ENCODE measurements around the gene SDK1. TPM values are rescaled to one million over a fixed set of nuclear protein-coding genes. Genes with fewer than 3 reads are reported as not detected.
"Not testable (repeated sequence)": the region's sequence is repeated elsewhere in the genome, so short reads cannot be mapped to it uniquely, and the experiment has no call there.

SDK1 gene
- polyA plus RNA-seq, 3 donors: 3.2 to 6.6 (median 3.3) TPM

DNA sequence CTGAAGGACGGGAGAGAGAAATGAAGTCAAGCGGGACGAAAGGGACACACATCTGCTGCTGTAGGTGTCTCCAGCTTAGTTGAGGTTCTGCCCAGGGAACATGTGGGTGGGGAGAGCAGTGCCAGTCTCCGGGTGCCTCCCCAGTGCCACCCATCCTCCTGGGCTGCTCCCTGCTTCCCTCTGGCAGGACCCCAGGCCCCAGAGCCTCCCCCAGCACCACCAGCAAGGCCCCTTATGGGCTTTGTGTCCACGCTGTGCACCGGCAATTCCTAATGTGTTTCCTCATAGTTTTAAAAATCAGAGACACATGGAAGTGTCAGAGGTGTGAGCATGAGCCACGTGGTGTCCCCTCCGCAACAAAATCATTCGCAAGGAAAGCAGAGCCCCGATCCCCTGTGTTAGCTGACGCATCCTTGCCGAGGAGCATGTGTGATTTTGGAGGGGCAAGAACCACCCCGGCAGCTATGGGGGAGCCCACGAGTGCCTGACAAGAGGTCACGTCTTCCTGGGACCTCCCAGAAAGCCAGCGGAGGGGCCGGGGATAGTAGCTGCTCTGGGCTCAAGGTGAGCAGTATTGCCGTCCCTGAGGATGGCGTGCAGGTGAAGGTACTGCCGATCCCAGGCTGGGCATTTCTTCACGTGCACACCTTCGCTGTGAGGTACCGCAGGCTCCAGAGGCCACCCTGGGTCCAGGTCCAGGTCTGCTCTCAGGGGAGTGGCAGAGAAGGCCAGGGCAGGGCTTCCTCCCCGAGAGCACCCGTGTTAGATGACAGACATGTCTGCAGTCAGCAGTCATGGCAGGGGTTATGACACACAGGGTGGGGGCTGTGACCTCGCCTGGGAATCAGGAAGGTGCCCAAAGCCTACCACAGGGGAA, 932.8 kb downstream of the SDK1 start:
- WGBS, 3 donors: 85 to 94% (median 88%) methylated on average over 26 of the region's 26 CpGs

DNA sequence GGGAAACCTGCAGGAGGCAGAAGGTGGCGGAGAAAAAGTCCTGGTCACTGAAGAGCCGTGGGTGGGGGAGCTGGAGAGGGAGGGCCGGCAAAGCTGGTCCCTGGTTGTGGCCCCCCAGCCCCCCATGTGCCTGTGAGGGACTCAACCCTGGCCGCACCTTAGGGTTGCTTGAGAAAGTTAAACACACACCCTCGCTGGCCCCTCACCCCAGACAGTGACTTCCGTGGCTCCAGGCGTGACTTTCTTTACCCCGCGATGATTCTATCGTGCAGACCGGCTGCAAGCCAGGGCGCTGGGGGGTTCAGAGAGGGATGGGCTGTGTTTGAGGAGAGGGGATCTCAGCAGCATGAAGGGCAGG, 933.4 kb downstream of the SDK1 start:
- H3K27ac ChIP-seq (ENCODE audit: low read depth, low read length): no peak overlapping the region
- 90 to 92% (median 91%) methylated on average over 12 of the region's 12 CpGs for WGBS, 3 donors

More for the DNA sequence above, 932.8 kb downstream of the SDK1 start:
- no peak overlapping the region for H3K27ac ChIP-seq (ENCODE audit: low read depth, low read length)

DNA sequence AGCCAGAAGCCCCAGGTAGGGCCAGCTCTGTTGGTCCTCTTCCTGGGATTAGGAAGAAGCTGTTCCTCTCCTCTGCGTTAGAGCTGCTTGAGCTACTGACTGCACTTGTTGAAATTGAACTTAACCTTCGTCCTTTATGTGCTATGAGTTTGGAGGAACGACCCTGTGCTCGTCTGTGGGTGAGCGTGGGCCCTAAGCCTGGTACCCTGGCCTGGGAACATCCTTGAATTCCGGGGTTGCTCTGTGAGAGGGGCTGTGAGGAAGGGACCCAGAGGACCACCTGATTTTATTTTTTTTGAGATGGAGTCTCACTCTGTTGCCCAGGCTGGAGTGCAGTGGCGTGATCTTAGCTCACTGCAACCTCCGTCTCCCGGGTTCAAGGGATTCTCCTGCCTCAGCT, 933.8 kb downstream of the SDK1 start:
- no peak overlapping the region for H3K27ac ChIP-seq (ENCODE audit: low read depth, low read length)
- WGBS, 3 donors: 91 to 96% (median 92%) methylated on average over 9 of the region's 9 CpGs

DNA sequence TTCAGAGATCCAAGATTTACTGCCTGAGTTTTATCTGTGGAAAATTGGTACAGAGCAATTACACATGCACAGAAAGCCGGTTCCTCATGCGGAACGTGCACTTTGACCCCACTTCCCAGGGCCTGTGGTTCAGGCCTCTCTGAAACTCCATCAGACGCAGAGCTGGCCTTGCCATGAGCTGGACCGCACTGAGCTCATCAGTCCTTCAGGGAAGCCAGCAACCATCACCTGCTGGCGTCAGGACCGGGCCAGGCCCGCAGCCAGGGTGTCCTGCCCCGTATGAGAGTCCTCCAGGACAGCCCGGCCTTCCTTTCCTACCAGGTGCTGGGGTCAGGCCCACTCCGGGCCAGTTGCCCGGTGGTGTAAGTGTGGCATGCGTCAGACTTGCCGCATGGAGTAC, 934.5 kb downstream of the SDK1 start:
- WGBS, 3 donors: 86 to 88% (median 87%) methylated on average over 14 of the region's 14 CpGs
- no peak overlapping the region for H3K27ac ChIP-seq (ENCODE audit: low read depth, low read length)

DNA sequence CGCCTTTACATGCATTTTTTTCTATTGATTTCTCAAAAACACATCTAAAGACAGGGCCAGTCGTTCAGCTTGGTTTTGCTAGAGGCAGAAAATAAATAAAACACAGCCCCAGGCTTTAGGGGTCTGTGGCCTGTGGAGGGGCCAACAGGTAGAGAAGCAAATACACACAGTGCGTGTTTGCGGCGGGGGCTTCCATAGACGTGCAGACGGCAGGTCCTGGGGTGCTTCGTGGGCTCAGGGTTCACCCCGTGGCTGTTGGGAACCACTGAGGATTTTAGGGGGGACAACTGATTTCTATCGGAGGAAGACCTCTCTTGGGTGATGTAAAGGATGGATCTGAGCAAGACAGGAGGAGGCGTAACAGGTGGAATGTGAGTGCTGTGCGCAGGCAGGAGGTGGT, 935.3 kb downstream of the SDK1 start:
- WGBS, 3 donors: 91 to 94% (median 94%) methylated on average over 12 of the region's 12 CpGs
- no peak overlapping the region for H3K27ac ChIP-seq (ENCODE audit: low read depth, low read length)

DNA sequence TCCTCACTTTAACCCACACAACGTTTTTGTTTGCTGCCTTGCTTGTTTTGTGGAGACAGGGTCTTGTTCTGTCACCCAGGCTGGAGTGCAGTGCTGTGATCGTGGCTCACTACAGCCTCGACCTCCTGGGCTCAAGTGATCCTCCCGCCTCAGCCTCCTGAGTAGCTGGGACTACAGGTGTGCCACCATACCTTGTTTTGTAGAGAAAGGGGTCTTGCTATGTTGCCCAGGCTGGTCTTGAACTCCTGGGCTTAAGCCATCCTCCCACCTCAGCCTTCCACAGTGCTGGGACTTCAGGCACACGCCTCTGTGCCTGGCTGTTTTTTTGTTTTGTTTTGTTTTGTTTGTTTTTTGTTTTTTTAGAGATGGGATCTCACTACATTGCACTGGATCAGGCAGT, 935.8 kb downstream of the SDK1 start:
- not testable (repeated sequence) for H3K27ac ChIP-seq (ENCODE audit: low read depth, low read length)
- WGBS, 3 donors: 81 to 90% (median 82%) methylated on average over 5 of the region's 5 CpGs

DNA sequence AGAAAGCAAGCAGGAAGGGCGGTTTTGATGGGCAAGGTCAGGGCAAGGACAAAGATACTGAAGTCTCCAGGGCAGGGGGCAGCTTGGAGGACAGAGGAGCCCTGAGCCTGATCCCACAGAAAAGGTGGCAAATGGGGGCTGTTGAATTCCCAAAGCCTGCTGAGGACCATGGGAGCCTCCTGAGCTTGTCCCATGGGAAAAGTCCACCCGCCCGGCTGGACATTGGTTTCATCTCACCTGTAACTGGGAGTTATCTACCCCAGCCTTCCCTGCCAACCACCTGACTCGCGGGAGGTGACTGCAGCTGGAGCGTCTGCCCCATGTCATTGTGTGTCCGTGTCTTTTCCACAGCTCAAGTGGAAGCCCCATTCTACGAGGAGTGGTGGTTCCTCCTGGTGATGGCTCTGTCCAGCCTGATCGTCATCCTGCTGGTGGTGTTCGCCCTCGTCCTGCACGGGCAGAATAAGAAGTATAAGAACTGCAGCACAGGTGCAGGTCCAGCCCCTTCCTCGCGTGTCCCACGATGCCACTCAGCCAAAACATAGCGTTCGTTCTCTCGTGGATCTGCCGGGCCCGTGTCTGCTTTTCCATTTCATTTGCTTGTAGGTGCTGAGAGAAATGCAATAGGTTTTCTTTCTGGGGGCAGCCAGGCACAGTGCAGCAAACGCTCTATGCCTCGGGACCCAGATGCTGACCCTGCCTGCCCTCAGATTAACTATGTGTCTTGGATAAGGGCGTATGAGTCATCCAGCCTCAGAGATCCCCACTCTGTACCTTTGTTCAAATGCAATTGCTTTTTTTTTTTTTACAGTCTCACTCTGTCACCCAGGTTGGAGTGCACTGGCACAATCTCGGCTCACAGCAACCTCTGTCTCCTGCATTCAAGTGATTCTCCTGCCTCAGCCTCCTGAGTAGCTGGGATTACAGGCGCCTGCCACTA, 936.5 kb downstream of the SDK1 start:
- WGBS, 3 donors: 88 to 89% (median 88%) methylated on average over 25 of the region's 25 CpGs

DNA sequence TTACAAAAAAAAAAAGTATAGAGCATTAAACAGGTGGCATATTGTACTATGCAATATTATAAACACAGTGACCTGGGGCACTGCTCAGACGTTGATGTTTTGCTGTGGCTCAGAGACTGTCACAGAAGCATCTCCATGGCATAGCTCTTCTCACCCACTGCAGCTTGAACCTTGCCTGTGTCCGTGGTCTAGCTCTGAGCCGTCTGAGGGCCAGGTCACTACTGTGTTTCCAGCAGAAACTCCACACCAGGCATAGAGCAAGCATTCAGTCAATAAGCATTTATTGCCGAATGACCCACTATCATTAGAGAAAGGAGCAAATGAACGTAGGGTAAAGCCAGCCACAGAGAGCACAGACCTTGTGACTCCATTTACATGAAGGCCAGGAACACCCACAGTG, 937.8 kb downstream of the SDK1 start:
- WGBS, 3 donors: 82 to 90% (median 84%) methylated on average over 5 of the region's 5 CpGs
- no peak overlapping the region for H3K27ac ChIP-seq (ENCODE audit: low read depth, low read length)

More for the DNA sequence above, 936.5 kb downstream of the SDK1 start:
- H3K27ac ChIP-seq (ENCODE audit: low read depth, low read length): no peak overlapping the region

DNA sequence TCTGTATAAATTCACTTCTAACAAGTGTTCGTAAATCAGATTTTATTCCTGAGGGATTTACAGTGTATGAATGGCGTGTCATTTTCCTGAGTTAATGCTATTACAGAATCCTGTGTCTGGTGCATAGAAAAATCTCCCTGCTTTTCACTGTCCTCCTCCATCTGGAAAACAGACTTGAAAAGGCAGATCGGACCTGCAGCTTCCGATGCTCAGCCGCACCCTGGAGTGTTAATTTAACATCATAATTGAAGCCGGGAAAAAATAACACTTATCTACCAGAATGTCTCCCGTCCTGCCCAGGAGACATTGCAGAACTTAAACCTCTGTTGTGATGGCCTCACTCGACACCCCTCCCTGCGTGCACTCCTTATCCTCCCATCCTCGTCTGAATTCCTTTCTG, 939.0 kb downstream of the SDK1 start:
- WGBS, 3 donors: 78 to 90% (median 84%) methylated on average over 10 of the region's 10 CpGs
- H3K27ac ChIP-seq (ENCODE audit: low read depth, low read length): no peak overlapping the region

DNA sequence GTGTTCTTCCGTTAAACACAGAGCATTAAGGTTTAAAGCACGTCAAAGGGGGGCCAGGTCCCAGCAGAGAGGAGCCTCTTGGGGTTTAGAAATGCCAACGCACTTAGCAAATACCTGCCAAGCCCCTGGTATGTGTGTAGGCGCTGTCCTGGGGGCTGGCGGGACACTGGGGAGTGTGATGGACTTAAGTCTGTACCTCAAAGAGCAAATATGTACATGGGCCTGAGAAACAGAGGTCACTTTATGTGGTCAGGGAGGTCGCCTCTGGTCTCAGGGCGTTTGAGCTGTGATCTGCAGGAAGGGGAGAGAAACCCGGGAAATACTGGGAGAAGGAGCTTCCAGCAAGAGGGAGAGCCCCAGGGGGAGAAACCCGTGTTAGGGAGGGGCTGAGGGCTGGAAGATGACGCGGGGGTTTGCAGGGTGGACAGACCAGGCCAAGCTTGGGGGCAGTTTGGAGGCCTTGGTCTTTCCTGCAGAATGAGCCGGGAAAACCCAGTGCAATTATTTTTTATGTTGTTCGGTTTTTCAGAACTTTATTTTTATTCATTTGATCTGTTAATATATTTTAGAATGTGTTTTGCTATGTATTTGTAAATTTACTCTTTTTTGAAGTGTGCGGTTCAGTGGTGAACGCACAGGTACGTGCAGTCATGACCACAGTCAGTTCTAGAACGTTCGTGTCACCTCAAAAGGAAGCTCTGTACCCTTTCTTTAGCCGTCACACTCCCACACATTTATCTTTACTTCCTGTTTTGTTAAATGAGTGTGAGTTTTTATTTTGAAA, 939.7 kb downstream of the SDK1 start:
- H3K27ac ChIP-seq (ENCODE audit: low read depth, low read length): no peak overlapping the region
- WGBS, 3 donors: 68 to 84% (median 72%) methylated on average over 19 of the region's 19 CpGs

DNA sequence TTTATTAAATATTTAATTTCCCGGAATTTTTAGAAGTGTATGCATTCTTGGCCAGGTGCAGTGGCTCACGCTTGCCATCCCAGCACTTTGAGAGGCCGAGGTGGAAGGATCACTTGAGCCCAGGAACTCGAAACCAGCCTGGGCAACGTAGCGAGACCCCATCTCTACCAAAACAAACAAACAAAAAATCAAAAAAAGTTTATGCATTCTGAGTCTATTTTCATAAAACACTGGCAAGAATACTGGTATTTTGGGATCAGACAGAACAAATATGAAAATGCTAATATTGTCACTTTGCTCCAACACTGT, 940.2 kb downstream of the SDK1 start:
- H3K27ac ChIP-seq (ENCODE audit: low read depth, low read length): no peak overlapping the region
- 80 to 84% (median 83%) methylated on average over 6 of the region's 6 CpGs for WGBS, 3 donors

DNA sequence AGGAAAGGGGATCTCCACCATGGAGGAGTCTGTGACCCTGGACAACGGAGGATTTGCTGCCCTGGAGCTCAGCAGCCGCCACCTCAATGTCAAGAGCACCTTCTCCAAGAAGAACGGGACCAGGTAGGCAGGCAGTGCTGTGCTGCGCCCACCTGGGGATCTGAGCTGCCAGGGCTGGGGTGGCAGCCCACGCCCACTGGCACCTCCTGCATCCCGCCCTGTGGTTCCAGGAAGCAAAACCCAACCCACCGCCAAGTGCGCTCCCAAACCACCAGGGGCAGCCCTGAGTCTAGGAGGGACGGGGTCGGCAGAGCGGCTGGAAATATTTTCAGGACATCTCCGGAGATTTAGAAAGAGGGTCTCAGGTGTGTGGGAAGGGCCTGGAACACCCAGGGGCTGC, 940.7 kb downstream of the SDK1 start:
- no peak overlapping the region for H3K27ac ChIP-seq (ENCODE audit: low read depth, low read length)
- WGBS, 3 donors: 93 to 97% (median 95%) methylated on average over 12 of the region's 12 CpGs

DNA sequence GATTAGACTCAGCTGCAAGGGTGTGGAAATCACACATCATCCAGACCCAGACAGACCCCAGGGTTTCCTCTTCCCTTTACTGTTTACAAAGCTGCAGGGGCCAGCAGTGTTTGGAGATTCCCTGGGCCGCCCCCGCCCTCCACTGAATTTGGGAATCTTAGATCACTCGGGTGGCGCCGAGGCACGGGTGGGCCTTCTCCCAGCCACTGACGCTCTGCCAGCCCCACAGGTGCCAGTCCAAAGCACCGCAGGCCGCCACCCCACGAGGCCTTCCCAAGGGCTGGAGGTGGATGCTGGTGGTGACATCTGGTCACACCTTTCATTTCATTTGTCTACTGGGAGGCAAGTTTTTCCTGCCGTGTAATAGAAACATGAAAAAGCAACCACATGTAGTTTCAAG, 941.7 kb downstream of the SDK1 start:
- WGBS, 3 donors: 76 to 79% (median 77%) methylated on average over 11 of the region's 11 CpGs
- no peak overlapping the region for H3K27ac ChIP-seq (ENCODE audit: low read depth, low read length)

DNA sequence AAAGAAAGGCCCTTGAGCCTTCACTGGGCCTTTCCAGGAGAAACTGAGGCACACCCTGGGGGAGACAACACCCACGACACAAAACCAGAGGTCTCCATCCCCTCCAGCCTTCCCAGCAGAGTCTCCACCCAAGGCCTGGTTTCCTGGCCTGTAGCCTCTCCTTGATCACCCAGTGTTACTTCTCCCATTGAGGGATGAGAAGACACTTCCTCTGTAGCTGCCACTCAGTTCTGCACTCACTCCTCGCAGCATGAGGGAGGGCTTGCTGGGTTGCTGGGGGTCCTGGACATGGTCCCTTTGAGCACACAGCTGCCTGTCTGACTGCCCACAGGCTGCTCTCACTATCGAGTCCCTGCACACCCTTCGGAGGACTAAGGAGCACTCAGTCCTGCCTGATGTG, 943.0 kb downstream of the SDK1 start:
- WGBS, 3 donors: 92 to 99% (median 93%) methylated on average over 4 of the region's 4 CpGs
- H3K27ac ChIP-seq (ENCODE audit: low read depth, low read length): no peak overlapping the region

DNA sequence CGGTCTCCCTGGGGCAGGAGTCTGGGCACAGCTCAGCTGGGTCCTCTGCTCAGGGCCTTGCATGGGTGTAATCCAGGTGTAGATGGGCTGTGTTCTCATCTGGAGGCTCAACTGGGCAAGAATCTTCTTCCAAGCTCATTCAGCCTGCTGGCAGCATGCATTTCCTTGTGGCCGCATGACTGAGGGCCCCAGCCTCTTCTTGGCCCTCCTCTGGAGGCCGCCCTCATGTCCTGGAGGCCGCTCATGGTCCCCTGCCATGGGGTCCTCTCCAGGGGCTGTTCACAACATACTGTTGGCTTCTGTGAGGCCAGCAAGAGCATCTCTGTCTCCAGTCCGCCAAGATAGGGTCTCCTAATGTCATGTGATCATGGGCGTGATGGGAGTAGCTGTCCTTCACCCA, 943.6 kb downstream of the SDK1 start:
- WGBS, 3 donors: 82 to 91% (median 88%) methylated on average over 6 of the region's 6 CpGs
- no peak overlapping the region for H3K27ac ChIP-seq (ENCODE audit: low read depth, low read length)

DNA sequence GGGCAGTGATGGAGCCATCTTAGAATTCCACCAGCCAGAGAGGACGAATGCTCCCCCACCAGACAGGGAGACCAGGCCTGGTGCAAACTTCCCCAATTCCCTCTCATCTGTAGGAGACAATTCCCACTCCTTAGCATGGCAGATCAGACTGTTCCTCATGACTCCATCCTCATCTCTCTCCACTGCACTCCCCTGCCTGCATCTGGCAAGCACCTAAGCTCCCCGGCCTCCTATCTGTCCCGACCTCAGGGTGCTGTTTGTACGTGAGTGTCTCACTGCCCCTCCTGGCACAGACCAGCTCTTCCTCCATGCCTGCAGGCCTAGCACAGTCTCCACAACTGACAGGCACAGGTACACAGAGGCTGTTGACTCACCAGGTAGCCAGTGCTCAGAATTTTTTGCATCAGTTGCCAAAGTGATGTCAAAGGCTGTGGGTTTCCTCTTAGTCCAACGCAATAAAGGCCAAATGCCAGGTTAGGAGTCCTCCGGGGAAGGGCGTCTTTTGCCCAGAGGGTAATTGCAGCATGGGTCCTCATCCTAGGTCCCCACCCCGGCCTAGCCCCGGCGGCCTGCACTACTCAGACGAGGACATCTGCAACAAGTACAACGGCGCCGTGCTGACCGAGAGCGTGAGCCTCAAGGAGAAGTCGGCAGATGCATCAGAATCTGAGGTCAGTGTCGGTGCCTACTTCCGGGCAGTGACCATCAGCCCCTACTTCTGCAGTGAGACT, 944.2 kb downstream of the SDK1 start:
- WGBS, 3 donors: 93 to 94% (median 94%) methylated on average over 19 of the region's 19 CpGs
- no peak overlapping the region for H3K27ac ChIP-seq (ENCODE audit: low read depth, low read length)

DNA sequence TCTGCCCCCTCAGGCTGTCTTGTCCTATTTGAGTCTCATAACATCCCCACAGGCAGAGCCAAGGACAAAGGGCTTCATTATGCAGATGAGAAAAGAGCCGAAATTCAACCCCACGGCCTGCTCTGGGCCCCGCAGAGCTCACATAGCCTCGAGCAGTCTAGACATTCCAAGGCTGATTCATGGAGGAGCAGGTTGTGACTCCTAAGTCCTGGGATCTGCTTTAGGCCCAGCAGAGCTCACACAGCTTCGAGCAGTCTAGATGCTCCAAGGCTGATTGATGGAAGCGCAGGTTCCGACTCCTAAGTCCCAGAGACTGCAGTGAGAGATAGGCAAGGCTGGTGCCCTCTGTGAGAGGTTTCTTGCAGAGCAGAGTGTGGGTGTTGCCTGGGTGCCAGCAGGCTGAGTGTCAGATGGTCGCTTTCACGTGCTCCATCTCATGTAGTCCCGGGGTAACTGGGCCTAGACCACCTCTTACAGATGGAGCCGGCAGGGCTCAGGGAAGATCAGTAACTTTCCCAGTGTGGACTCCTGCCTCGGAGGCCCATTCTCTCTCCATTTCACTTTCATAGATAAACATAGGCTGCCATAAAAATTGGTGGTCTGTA, 944.9 kb downstream of the SDK1 start:
- no peak overlapping the region for H3K27ac ChIP-seq (ENCODE audit: low read depth, low read length)
- 82 to 88% (median 87%) methylated on average over 12 of the region's 12 CpGs for WGBS, 3 donors

DNA sequence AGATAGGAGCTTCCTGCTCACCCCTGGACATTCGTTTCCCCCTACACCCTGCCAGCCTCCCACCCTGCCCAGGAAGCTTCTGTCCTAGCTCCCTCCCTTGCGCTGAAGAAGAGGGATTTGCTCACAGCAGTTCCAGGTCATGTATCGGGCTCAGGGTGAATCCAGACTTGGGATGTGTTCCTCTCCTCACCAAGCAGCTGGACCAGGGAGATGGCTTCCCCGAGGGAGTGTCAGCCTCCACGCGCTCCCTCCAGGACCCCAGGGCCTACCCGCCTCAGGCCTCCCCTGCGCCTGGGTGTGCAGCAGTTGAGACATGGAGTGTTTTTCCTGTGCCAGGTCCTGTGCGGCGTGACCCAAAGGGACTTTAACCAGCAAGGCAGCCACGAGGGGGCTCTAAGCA, 945.5 kb downstream of the SDK1 start:
- 82 to 87% (median 86%) methylated on average over 10 to 11 of the region's 11 CpGs for WGBS, 3 donors
- no peak overlapping the region for H3K27ac ChIP-seq (ENCODE audit: low read depth, low read length)
